Measurements from ENCODE around the gene GATB. TPM values are rescaled to one million over a fixed set of nuclear protein-coding genes. Genes with fewer than 3 reads are reported as not detected.

The GATB gene
- total and polyA plus RNA-seq, 2 of the 4 experiments (the other 2 are of a cell fraction): 18.7 to 20.3 TPM

DNA sequence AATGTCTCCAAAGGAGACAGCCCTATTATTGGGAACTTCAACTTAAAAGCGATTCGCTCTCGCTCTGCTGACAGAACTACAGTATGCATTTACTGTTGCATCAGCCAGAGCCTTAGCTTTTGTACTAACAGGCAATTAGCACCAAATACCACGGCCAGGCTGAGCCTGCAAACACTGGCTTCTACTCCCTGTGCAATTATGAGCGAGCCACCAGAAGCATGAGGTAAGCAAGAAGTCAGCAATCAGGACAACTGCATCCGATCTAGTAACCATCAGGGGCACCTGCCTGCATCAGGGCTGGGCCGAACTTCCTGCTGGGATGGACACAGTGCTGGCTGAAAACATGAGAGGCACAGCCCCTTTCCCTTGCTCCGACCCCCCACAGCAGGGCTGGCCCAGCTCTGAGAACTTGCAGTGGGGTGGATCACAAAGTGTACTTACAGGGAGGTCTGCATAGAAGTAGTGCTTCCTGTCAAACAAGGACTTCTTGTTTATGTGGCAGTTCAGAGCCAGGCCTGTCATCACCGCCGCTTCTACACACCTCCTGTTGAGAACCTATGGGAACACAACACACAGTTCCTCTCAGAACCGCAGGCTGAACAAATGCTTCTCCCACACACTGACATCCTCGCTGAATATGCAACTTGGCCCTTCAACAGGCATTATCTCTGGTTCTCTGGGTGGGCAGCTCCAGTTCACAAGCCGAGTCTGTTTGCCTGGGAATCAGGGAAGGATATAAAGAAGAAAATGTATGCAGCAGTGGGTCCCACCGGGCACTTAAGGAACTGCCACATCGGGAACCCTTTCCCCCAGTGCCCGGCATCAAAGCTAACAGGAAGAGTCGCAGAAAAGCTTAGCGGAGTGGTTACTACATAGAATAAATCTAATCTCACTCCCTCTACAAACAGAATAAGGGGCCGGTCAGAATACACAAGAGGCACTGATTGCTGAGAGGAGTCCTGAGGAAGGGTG, 41.5 kb downstream of the GATB start:
- Histone ChIP-seq H2AK9ac (replicated peaks; ENCODE audit: low read depth, low read length, poor library complexity) (no peak overlapping the region), H2AK5ac (ENCODE audit: low read depth, low read length) (no peak overlapping the region), H3K9me1 (ENCODE audit: insufficient read depth, low read length) (peaks cover 3% of the 10 kb centered on the region; the same call in 1 of the 2 replicates), H3K23ac (ENCODE audit: low read depth, low read length) (no peak overlapping the region), H2BK120ac (ENCODE audit: low read depth, low read length) (no peak overlapping the region), H2BK20ac (ENCODE audit: low read depth, low read length) (no peak overlapping the region), H3K4me3 (ENCODE audit: insufficient read depth, low read depth, low read length) (no peak overlapping the region), H2BK5ac (ENCODE audit: low read depth, low read length, poor library complexity, severe bottlenecking) (no peak overlapping the region), H4K8ac (ENCODE audit: low read depth in 2 of 2, low read length in 2 of 2) (no peak overlapping the region), H2BK15ac (ENCODE audit: low read depth, low read length) (no peak overlapping the region), H4K91ac (ENCODE audit: insufficient read depth, low read depth, low read length) (no peak overlapping the region), H4K20me1 (ENCODE audit: insufficient read depth, low read length) (no peaks in the 10 kb centered on the region), H3K9ac (ENCODE audit: low read depth, low read length) (no peak overlapping the region), H2AFZ (replicated peaks; ENCODE audit: low read length, poor library complexity) (no peak overlapping the region), H3K27ac (ENCODE audit: insufficient read depth, low read length) (no peak overlapping the region), H3K36me3 (ENCODE audit: control insufficient read depth, insufficient read depth, low read length) (no peaks in the 10 kb centered on the region), H3K14ac (replicated peaks; ENCODE audit: low read depth, low read length) (no peak overlapping the region), H3K4me1 (ENCODE audit: control insufficient read depth, insufficient read depth, low read length) (no peaks in the 10 kb centered on the region), H3K79me1 (ENCODE audit: low read depth in 1 of 2, low read length in 2 of 2) (peaks cover 0 to under 1% of the 10 kb centered on the region in 2 experiments; a peak in 1 of 4 replicates), H3K9me3 (ENCODE audit: control insufficient read depth, insufficient read depth, low read length) (no peaks in the 10 kb centered on the region), H4K5ac (ENCODE audit: low read depth, low read length) (no peak overlapping the region), H3K4me2 (ENCODE audit: low read depth, low read length) (no peak overlapping the region), H3K18ac (ENCODE audit: low read depth, low read length) (no peak overlapping the region), H3K56ac (ENCODE audit: extremely low read depth, insufficient read depth, low read length) (no peak overlapping the region), H3K27me3 (ENCODE audit: control insufficient read depth, insufficient read depth, low read length) (no peaks in the 10 kb centered on the region), H3K4ac (ENCODE audit: low read depth, low read length) (no peak overlapping the region)
- no peak for TF ChIP-seq MAFK (IDR thresholded peaks at IDR 0.05; ENCODE audit: low read depth, low read length)
- no peak for TF ChIP-seq SMC3 (IDR thresholded peaks at IDR 0.05; ENCODE audit: low read depth, low read length)
- TF ChIP-seq MAZ (IDR thresholded peaks at IDR 0.05; ENCODE audit: borderline replicate concordance, low read depth, low read length): no peak
- no peak for TF ChIP-seq POLR2A (IDR thresholded peaks at IDR 0.05; ENCODE audit: low read depth, low read length)
- TF ChIP-seq MXI1 (IDR thresholded peaks at IDR 0.05; ENCODE audit: borderline replicate concordance, low read depth, low read length): no peak
- no peak for TF ChIP-seq RCOR1 (IDR thresholded peaks at IDR 0.05; ENCODE audit: insufficient replicate concordance, low read length)
- TF ChIP-seq CEBPB (IDR thresholded peaks at IDR 0.05; ENCODE audit: low read depth, low read length): no peak
- TF ChIP-seq NFE2L2 (IDR thresholded peaks at IDR 0.05; ENCODE audit: low read depth, low read length): no peak
- TF ChIP-seq, protein P1, sequence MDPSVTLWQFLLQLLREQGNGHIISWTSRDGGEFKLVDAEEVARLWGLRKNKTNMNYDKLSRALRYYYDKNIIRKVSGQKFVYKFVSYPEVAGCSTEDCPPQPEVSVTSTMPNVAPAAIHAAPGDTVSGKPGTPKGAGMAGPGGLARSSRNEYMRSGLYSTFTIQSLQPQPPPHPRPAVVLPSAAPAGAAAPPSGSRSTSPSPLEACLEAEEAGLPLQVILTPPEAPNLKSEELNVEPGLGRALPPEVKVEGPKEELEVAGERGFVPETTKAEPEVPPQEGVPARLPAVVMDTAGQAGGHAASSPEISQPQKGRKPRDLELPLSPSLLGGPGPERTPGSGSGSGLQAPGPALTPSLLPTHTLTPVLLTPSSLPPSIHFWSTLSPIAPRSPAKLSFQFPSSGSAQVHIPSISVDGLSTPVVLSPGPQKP (IDR thresholded peaks at IDR 0.05; ENCODE audit: borderline replicate concordance, low read depth, low read length): no peak
- TF ChIP-seq, protein P2, sequence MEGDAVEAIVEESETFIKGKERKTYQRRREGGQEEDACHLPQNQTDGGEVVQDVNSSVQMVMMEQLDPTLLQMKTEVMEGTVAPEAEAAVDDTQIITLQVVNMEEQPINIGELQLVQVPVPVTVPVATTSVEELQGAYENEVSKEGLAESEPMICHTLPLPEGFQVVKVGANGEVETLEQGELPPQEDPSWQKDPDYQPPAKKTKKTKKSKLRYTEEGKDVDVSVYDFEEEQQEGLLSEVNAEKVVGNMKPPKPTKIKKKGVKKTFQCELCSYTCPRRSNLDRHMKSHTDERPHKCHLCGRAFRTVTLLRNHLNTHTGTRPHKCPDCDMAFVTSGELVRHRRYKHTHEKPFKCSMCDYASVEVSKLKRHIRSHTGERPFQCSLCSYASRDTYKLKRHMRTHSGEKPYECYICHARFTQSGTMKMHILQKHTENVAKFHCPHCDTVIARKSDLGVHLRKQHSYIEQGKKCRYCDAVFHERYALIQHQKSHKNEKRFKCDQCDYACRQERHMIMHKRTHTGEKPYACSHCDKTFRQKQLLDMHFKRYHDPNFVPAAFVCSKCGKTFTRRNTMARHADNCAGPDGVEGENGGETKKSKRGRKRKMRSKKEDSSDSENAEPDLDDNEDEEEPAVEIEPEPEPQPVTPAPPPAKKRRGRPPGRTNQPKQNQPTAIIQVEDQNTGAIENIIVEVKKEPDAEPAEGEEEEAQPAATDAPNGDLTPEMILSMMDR (conservative IDR thresholded peaks at IDR 0.05; ENCODE audit: low read depth, low read length): no peak
- TF ChIP-seq FOS (IDR thresholded peaks at IDR 0.05; ENCODE audit: low read depth, low read length): no peak
- TF ChIP-seq, protein P3, sequence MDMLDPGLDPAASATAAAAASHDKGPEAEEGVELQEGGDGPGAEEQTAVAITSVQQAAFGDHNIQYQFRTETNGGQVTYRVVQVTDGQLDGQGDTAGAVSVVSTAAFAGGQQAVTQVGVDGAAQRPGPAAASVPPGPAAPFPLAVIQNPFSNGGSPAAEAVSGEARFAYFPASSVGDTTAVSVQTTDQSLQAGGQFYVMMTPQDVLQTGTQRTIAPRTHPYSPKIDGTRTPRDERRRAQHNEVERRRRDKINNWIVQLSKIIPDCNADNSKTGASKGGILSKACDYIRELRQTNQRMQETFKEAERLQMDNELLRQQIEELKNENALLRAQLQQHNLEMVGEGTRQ (IDR thresholded peaks at IDR 0.05; ENCODE audit: low read depth, low read length): no peak
- ChIA-PET POLR2A (ENCODE audit: unreplicated experiment) (no interaction called here), CTCF (no interaction called here)
- DNase-seq (no peak), ATAC-seq (ENCODE audit: low read depth) (no peak)
- dilution Hi-C loops (cut with HindIII; ENCODE audit: low sequenced_read_pairs, unreplicated experiment) (no loop called here), intact Hi-C loops (cut with micrococcal nuclease) (no loop called here), in situ Hi-C loops (cut with MboI; ENCODE audit: low sequenced_read_pairs) (no loop called here)
- 90% methylated on average over 5 of the region's 19 CpGs; no CpG with 5 or more reads in 1 of the 2 experiments for WGBS, 2 experiments (ENCODE audit: extremely low coverage in 2 of 2, insufficient read length in 1 of 2)
- no TSS peak for BruUV-seq (replicated peaks)

Data from IMR-90 (cell line).